Measurements from ENCODE around the gene FILIP1L.
A peak's percentile ranks its signal among the peaks of the same experiment; 100 is the strongest.

FILIP1L gene

DNA sequence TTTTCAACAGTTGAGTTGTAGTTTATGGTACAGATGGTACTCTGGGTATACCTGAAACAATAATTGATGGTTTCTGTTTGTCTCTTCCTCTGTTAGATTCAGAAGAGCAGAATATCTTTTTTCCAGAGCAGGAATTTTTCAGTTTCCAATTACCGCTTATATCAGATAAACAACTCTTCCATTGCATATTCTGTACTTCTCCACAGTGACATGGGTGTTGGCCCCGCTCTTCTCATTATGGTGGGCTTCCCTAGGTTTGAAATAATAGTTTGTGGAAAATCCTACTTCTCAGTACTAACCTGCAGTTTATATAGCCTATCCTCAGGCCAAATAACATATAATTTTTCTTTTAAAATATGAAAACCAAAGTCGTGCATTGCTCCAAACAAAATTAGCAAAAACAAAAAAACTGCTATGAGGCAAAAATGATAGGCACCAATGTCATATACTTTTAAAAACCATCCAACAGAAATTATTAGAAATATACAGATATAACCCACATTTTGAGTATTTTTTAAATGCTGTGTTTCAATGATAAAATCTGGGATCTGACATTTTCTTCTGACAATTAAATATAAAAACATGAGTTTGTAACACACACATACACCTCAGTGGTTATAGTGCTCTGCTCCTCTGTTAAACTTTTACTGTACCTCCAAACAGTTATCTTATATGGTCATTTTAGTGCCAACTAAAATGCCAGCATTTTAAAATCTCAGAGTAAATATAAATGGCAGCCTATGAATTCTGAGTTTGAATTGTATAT lies 239.9 kb downstream of the FILIP1L start:
- Histone ChIP-seq H3K4me3 (replicated peaks; ENCODE audit: low read depth, low read length) (no peak overlapping the region), H3K36me3 (ENCODE audit: control insufficient read depth, insufficient read depth, low read length) (no peaks in the 10 kb centered on the region), H3K27me3 (replicated peaks; ENCODE audit: control insufficient read depth, insufficient read depth, low read length) (no peaks in the 10 kb centered on the region)
- TF ChIP-seq, protein P1, sequence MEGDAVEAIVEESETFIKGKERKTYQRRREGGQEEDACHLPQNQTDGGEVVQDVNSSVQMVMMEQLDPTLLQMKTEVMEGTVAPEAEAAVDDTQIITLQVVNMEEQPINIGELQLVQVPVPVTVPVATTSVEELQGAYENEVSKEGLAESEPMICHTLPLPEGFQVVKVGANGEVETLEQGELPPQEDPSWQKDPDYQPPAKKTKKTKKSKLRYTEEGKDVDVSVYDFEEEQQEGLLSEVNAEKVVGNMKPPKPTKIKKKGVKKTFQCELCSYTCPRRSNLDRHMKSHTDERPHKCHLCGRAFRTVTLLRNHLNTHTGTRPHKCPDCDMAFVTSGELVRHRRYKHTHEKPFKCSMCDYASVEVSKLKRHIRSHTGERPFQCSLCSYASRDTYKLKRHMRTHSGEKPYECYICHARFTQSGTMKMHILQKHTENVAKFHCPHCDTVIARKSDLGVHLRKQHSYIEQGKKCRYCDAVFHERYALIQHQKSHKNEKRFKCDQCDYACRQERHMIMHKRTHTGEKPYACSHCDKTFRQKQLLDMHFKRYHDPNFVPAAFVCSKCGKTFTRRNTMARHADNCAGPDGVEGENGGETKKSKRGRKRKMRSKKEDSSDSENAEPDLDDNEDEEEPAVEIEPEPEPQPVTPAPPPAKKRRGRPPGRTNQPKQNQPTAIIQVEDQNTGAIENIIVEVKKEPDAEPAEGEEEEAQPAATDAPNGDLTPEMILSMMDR (IDR thresholded peaks at IDR 0.05; ENCODE audit: insufficient read depth, low read length, poor library complexity, severe bottlenecking): no peak
- DNase-seq (ENCODE audit: extremely low read depth, insufficient read length): no peak

DNA sequence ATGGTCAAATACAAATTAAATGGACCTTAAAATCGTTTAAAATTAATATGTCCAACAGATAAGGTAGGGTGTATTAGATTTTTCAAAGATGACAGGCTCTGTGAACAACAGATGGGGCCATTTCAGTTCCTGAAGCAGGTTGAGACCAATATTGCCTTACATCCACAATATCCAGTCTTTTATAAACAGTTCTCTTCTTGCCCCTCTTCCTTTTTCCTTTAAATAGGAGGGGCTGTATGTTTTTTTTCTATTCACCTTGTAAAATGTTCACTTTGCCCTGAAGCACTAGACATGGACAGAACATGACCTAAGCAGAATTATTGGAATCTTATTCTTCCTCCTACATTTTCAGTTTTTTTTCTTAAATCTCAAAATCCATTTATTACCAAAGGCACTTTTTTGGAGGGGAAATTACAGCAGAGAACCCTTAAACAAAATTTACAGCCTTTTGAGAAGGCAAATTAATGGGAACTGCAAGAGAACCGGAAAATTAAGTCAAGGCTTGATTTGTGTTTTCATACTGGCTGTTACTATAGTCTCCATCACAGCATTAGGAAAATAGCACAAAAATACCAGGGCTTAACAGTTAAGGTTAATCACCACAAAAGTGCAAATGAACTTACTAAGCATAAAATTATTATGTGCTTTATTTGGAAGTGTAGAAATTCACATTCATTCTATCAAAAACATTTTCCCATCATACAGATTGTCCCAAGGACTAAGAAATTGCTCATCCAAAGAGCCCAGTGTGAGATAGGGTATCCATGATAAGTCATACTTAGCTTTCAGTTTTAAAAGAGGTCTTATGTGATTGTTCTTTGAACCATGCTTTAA lies 240.8 kb downstream of the FILIP1L start:
- Histone ChIP-seq H3K27me3 (replicated peaks; ENCODE audit: control insufficient read depth, insufficient read depth, low read length) (no peaks in the 10 kb centered on the region), H3K36me3 (ENCODE audit: control insufficient read depth, insufficient read depth, low read length) (no peaks in the 10 kb centered on the region), H3K4me3 (replicated peaks; ENCODE audit: low read depth, low read length) (no peak overlapping the region)
- DNase-seq (ENCODE audit: extremely low read depth, insufficient read length): no peak
- TF ChIP-seq, protein P1 (IDR thresholded peaks at IDR 0.05; ENCODE audit: insufficient read depth, low read length, poor library complexity, severe bottlenecking): no peak

DNA sequence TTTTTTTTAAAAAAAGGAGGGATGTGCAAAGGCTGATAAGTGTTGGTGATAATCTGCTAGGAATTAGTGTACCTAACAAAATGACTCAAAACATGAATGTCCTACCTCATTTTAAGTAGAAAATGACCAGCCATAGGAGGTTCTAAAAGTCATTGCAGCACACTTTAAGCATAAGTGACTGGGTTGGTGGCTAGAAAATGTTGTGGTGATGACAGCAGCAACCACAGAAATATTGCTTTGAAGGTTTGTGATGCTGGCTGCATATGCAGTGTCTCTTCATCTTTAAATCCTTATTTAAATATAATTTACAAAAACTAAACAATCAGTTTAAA lies 241.4 kb downstream of the FILIP1L start:
- no peak overlapping the region for H3K4me3 ChIP-seq (replicated peaks; ENCODE audit: low read depth, low read length)
- H3K36me3 ChIP-seq (ENCODE audit: control insufficient read depth, insufficient read depth, low read length): no peaks in the 10 kb centered on the region
- DNase-seq (ENCODE audit: extremely low read depth, insufficient read length): peak; percentile 76
- TF ChIP-seq, protein P1 (IDR thresholded peaks at IDR 0.05; ENCODE audit: insufficient read depth, low read length, poor library complexity, severe bottlenecking): no peak
- H3K27me3 ChIP-seq (replicated peaks; ENCODE audit: control insufficient read depth, insufficient read depth, low read length): no peaks in the 10 kb centered on the region

DNA sequence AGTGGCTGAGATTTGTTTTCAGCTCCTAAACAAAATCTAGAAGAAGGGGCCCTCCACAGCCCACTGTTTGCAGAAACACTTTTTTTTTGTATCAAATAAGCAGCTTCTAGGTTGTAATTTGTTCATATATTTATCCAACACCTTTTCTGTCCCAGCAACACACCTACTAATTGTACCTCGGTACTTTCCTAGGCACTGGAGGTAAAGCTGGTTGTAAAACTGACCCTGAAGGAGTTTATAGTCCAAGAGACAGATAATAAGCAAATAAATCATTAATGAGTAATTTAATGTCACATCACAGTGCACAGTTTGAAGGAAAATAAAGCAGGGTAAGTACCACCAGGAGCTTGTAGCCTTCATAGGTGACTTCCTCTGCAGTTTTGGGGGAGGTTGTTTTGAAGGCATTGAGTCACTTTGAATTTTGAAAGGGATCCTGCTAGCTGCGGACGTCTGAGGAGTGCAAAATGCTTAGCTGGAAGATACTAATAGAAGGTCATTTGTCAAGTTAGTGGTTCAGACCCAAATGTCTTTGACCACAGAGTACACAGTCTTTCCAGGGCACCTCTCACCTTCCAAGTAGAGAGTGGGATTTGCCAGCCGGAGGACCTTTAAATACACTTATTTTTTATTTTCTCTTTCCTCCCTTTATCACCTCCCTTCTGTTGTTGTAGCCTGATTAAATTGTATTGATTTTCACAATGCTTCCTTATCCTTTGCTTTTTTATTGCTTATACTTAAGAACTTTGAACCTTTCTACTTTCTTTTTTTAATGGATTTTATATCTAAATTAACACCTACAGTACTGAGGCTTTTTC lies 242.9 kb downstream of the FILIP1L start:
- Histone ChIP-seq H3K36me3 (ENCODE audit: control insufficient read depth, insufficient read depth, low read length) (no peaks in the 10 kb centered on the region), H3K4me3 (replicated peaks; ENCODE audit: low read depth, low read length) (no peak overlapping the region), H3K27me3 (replicated peaks; ENCODE audit: control insufficient read depth, insufficient read depth, low read length) (no peaks in the 10 kb centered on the region)
- TF ChIP-seq, protein P1 (IDR thresholded peaks at IDR 0.05; ENCODE audit: insufficient read depth, low read length, poor library complexity, severe bottlenecking): no peak
- no peak for DNase-seq (ENCODE audit: extremely low read depth, insufficient read length)

DNA sequence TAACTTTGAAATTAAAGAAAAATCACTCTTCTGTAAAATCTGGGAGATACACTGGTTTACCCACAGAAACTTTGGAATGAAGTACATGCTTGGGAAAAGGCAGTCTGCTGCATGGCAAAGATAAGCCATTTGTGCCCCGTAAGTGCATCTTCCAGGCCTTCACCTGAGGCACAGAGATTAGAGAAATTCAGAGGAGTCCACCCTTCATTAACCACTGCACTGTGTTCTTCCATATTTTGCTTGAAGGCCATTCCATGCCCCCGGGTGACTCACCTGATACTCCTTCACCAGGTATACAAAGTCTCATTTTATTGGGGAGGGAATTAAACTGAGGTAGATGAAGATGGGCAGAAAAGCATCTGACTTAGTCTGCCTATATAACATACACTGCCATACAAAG lies 243.6 kb downstream of the FILIP1L start:
- TF ChIP-seq, protein P1 (IDR thresholded peaks at IDR 0.05; ENCODE audit: insufficient read depth, low read length, poor library complexity, severe bottlenecking): no peak
- DNase-seq (ENCODE audit: extremely low read depth, insufficient read length): no peak
- H3K4me3 ChIP-seq (replicated peaks; ENCODE audit: low read depth, low read length): no peak overlapping the region

More for the DNA sequence above, 243.6 kb downstream of the FILIP1L start:
- Histone ChIP-seq H3K27me3 (replicated peaks; ENCODE audit: control insufficient read depth, insufficient read depth, low read length) (no peaks in the 10 kb centered on the region), H3K36me3 (ENCODE audit: control insufficient read depth, insufficient read depth, low read length) (no peaks in the 10 kb centered on the region)

Data from GM06990 (cell line).